ENCODE data around the gene PAN2.

DNA sequence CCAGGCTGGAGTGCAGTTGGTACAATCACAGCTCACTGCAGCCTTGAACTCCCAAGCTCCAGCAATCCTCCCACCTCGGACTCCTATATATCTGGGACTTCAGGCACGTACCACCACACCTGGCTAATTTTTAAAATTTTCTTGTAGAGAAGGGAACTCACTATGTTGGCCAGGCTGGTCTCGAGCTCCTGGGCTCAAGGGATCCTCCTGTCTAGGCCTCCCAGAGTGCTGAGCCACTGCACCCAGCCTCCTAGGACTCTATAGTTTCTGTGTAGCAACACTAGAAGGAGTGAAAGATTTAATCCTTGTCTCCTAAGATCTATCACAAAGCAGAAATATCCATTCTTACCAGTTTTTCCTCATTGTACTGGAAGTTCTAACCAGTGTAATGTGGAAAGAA lies 33.1 kb upstream of the PAN2 start:
- TF ChIP-seq, protein P1, sequence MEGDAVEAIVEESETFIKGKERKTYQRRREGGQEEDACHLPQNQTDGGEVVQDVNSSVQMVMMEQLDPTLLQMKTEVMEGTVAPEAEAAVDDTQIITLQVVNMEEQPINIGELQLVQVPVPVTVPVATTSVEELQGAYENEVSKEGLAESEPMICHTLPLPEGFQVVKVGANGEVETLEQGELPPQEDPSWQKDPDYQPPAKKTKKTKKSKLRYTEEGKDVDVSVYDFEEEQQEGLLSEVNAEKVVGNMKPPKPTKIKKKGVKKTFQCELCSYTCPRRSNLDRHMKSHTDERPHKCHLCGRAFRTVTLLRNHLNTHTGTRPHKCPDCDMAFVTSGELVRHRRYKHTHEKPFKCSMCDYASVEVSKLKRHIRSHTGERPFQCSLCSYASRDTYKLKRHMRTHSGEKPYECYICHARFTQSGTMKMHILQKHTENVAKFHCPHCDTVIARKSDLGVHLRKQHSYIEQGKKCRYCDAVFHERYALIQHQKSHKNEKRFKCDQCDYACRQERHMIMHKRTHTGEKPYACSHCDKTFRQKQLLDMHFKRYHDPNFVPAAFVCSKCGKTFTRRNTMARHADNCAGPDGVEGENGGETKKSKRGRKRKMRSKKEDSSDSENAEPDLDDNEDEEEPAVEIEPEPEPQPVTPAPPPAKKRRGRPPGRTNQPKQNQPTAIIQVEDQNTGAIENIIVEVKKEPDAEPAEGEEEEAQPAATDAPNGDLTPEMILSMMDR (IDR thresholded peaks at IDR 0.05; ENCODE audit: insufficient read depth, low read length), result no peak
- TF ChIP-seq, protein P2, sequence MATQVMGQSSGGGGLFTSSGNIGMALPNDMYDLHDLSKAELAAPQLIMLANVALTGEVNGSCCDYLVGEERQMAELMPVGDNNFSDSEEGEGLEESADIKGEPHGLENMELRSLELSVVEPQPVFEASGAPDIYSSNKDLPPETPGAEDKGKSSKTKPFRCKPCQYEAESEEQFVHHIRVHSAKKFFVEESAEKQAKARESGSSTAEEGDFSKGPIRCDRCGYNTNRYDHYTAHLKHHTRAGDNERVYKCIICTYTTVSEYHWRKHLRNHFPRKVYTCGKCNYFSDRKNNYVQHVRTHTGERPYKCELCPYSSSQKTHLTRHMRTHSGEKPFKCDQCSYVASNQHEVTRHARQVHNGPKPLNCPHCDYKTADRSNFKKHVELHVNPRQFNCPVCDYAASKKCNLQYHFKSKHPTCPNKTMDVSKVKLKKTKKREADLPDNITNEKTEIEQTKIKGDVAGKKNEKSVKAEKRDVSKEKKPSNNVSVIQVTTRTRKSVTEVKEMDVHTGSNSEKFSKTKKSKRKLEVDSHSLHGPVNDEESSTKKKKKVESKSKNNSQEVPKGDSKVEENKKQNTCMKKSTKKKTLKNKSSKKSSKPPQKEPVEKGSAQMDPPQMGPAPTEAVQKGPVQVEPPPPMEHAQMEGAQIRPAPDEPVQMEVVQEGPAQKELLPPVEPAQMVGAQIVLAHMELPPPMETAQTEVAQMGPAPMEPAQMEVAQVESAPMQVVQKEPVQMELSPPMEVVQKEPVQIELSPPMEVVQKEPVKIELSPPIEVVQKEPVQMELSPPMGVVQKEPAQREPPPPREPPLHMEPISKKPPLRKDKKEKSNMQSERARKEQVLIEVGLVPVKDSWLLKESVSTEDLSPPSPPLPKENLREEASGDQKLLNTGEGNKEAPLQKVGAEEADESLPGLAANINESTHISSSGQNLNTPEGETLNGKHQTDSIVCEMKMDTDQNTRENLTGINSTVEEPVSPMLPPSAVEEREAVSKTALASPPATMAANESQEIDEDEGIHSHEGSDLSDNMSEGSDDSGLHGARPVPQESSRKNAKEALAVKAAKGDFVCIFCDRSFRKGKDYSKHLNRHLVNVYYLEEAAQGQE (IDR thresholded peaks at IDR 0.05; ENCODE audit: insufficient replicate concordance, low read depth), result no peak
- TF ChIP-seq POLR2AphosphoS5 (IDR thresholded peaks at IDR 0.05; ENCODE audit: low read depth) (no peak), SPI1 (IDR thresholded peaks at IDR 0.05; ENCODE audit: borderline replicate concordance, low read depth) (no peak)
